Colon (tissue), 2 donors: ENCODE measurements around the gene OR2A5.
"Not testable (repeated sequence)": the region's sequence is repeated elsewhere in the genome, so short reads cannot be mapped to it uniquely, and the experiment has no call there.

Experiments used
- FAIRE-seq: peaks from 2 replicates; lab custom pipeline; 2012; peaks lifted over from hg19 to GRCh38; lab: Jason Lieb, UNC
- donor health status: control.
- donor health status: control.

Gene OR2A5, protein sequence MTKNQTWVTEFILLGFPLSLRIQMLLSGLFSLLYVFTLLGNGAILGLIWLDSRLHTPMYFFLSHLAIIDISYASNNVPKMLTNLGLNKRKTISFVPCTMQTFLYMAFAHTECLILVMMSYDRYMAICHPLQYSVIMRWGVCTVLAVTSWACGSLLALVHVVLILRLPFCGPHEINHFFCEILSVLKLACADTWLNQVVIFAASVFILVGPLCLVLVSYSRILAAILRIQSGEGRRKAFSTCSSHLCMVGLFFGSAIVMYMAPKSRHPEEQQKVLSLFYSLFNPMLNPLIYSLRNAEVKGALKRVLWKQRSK

DNA sequence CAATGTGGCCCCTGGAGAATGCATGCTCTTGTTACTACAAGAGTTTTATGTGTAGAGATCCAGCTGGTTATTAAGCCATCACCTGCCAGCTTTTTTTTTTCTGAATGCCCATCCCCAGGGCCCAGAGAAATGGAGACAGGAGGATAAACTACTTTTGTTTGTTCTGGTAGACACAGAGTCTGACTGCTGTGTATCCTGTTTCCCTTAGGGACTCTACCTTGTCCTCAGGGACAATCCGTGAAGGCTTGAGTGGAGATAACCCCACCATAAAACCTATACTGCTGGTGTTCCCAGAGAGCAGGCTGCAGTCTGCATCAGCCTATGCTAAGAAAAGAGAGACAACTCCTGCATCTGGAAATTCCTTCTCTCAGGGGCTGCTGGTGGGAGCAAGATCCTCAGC is at the start of gene OR2A5:
OR2A5 (plus strand) TSS at position 301 of the 400 bp plus-strand sequence. CDS start 1,454 bp downstream, outside the sequence.
- no peak for FAIRE-seq

DNA sequence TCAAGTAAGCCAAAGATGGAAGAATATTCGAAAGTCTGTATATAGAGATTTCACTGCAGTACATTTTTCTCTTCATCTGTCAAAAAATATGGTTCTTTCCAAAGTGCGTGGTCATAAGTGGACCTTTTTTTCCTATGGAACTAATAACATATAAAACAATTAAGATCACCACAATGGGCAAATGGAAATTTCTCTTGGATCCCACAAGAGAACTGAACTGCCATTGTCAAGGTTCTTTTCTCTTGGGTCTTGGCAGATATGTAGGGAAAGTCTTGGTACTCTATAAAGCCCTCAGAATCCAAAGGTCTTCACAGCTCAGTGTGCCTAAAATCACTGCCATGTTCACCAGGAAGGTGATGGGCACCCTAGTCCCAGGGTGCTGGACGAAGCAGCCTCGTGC is 48.7 kb upstream of the OR2A5 start, which contains the start of gene OR6B1:
OR6B1 (plus strand) TSS at position 301 of the 400 bp plus-strand sequence. CDS start 3,677 bp downstream, outside the sequence.
- FAIRE-seq, result no peak

DNA sequence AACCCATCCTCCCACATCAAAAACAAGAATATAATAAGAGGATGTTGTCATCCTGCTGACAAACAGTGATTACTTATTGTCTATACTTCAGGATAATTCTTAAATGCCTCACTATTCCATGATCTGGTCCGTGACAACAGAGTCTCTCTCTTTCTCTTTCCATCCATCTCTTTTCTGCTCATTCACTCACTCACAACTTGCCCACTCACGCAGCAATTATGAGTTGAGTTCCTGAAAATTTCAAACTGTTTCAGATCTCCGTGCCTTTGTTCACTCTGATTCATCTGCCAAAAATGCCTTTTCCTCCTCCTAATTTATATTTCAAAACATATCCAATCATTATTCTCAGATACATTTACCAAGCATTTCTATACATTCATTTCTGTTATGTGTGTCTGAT is 47.2 kb upstream of the OR2A5 start:
- FAIRE-seq, result no peak

DNA sequence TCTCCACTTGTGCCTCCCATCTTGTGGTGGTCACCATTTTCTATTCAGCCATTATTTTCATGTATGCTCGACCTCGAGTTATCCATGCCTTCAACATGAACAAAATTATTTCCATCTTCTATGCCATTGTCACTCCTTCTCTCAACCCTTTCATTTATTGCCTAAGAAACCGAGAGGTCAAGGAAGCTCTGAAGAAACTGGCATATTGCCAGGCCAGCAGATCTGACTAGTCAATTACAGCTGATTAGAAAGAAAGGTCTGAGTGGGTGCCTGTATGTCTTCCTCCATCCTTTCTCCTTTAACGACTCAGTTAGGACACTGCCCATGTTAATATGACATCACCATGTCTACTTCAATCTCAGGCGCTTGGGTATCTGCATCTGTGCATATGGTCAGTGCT is 44.0 kb upstream of the OR2A5 start:
- FAIRE-seq, result no peak

DNA sequence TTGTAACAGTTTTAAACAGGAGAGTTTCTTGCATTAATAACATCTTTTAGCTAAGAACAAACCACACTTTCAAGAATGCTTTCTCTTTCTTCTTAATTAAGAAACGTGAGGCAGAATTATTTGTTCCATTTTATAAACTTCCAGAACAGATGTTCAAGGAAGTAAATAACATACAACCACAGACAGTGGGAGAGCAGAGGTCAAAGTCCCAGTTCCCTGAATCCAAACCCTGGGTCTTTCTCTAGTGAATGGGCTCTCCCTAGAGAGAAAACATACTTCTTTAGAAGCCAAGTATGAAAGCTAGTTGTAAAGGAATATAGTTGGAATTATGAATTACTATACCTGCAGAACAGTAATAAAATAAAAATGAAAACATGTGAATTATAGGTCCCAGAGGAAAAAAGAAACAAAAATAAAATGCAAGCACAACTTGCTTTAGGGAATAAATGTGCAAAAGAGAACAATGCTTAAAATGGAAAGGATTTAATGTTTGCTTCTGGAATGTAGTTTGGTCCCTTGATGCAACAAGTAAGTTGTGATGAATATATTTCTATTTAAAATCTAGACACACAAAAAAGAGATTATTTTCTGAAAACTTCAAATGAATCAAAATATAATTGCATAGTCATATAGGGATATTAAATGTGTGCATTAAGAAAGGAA is 42.6 kb upstream of the OR2A5 start:
- FAIRE-seq, result no peak

DNA sequence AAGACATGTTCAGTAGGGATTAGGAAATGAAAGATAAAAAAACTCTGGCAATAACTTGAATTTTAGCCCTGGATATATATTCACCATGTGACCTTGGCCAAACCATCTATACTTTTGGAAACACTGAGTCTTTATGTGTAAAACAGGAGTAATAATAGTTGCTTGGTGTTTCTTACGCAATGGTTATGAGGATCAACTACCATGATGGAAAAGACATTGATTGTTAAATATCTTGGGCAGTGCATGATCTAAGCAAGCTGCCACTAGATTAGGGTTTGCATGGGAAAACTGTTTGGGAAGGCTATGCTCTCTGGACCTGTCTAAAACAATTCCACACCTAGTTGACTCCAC is 42.1 kb upstream of the OR2A5 start:
- no peak for FAIRE-seq

DNA sequence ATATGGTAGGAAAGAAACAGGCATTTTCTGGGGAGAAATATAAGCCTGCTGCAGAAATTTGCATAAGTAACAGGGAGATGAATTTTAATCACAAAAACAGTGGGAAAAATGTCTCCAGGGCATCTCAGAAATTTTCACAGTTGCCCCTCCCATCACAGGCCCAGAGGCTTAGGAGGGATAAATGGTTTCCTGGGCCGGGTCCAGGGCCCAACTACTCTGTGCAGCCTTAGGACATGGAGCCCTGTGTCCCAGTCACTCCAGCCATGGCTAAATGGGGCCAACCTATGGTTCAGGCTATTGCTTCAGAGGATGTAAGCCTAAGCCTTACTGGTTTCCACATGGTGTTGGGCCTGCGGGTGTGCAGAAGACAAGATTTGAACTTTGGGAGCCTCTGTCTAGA is 39.4 kb upstream of the OR2A5 start:
- FAIRE-seq, result no peak

DNA sequence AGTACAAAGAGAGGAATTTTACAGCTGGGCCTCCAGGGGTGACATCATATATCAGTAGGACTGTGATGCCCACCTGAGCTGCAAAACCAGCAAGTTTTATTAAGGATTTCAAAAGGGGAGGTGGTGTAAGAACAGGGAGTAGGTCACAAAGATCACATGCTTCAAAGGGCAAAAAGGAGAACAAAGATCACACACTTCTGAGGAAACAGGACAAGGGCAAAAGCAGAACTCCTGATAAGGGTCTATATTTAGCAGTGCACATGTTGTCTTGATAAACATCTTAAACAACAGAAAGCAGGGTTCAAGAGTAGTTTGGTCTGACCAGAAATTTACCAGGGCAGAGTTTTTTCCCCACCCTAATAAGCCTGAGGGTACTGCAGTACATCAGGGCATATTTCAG is 38.7 kb upstream of the OR2A5 start:
- not testable (repeated sequence) for FAIRE-seq

DNA sequence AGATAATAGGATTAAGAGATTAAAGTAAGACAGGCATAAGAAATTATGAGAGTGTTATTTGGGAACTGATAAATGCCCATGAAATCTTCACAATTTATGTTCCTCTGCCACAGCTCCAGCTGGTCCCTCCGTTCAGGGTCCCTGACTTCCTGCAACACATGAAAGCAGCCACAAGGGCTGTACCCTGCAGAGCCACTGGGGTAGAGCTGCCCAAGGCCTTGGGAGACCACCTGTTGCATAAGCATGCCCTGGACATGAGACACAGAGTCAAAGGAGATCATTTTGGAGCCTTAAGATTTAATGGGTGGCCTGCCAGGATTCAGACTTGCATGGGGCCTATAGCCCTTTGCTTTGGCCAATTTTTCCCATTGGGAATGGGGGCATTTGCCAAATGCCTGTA is 37.9 kb upstream of the OR2A5 start:
- FAIRE-seq, result not testable (repeated sequence)

DNA sequence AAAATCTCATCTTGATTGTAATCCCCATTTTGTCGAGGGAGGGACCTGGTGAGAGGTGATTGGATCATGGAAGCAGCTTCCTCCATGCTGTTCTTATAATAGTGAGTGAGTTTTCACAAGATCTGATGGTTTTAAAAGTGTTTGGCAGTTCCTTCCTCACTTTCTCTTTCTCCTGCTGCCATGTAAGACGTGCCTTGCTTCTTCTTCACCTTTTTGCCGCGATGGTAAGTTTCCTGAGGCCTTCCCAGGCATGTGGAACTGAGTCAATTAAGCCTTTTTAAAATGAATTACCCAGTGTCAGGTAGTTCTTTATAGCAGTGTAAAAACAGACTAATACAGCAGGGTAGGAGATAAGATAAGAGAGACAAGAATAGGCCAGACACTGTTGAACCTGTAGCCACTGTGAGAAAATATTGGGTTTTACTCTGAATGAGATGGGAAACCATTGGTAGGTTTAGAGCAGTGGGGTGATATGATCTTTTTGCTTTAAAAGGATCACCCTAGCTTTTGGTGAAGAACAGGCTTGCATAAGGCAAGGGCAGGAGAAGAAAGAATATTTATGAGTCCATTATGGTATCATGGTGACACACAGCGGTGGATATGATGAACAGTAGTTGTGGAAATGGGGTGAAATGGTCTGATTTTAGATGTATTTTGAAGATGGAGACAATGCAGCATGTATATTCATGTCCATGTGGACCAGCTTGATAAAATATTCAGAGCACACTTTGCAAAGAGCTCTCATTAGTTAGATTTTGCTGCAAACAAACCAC is 37.1 kb upstream of the OR2A5 start:
- FAIRE-seq, result no peak

DNA sequence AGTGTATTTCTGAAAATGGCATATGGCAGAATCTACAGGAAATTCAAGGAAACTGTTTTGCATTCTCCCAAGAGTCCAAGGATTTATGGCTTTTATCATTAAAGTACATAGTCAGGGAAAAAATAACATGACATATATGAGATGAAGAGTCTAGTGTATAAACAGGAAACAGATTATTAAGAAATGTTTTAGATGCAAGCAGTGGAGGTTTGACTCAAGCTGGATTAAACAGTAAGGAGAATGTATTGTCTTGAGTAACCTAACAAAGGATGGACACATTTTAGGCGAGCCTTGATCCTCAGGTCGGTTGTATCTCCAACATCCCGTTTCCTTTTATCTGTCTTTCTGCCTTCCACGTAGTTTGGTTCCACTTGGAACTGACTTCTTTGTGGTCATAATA is 30.7 kb upstream of the OR2A5 start:
- no peak for FAIRE-seq

DNA sequence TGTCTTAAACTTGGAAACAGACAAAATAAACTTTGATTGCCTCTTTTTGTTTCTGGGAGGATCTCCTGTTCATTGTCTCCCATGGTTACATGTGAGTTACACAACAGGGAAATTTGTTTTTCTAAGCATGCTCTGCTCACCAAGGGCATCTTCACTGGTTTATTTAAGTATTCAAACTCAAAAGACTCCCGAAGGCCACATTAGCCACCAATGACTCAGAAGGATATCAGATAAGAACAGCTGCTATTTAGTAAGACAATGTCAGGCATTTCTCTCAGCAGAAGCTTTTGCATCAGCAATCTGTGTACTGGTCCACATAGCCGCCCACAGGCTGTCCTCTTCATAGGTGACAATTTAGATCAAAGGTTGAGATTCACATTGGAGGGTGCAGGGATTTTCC is 29.3 kb upstream of the OR2A5 start:
- FAIRE-seq, result no peak

DNA sequence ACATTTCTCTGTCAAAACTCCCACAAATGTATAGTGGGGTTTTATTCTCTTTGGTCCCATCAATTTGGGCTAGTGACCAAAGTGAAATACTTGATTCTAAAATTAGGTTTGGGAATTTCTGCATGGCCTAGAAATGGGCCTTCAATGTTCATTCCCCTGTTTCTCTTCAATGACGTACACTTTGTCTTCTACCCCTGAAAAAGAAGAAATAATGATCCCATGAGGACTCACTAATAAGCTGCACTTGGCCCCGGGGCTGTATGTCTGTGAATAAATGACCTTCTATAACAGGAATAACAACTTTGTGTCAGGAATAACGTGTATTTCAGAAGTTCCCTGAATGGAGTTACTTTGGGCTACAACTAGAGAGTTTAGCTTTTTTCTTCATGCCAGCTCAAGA is 28.4 kb upstream of the OR2A5 start:
- no peak for FAIRE-seq

DNA sequence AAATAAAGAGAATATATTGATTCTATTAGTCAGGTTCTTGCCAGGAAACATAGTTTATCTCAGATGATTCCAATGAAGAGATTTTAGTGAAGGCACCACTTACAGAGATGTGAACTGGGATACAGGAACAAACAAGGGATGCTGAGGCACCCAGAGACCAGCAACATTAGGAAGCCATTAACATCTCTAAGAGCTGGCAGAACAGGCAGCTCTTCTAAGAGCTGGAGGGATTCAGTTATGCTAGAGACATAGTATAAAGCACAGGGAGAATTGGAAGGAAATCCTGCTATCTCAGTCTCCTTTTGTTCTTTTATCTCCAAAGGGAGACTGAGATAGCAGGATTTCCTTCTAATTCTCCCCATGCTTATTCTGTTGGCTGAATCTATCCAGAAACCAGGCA is 26.6 kb upstream of the OR2A5 start:
- no peak for FAIRE-seq

DNA sequence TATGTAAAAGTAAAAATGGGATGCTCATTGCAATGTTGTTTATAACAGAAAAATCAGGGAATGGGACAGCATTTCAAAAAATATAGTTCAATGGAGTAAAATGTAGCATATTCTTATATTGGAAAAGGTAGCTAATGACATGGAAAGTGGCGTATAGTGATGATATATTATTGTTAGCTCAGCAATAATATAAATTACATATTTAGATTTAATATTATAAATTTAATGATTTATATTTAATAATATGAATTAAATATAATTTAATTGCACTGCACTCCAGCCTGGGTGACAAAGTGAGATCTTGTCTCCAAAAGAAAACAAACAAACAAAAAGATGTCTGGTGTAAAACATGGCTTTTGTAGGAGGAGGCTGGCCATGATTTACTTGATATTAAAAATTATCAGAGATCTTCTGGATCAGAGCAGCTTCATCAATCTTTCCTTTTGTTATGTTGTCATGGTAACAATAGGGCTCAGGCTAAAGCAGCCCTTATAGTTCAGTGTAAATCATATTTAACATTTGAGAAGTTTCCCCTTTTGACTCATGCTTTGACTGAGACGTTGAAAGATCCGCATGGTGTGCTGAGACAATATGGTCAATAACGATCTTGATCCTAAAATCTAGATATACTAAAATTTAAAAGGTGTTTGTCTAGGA is 25.4 kb upstream of the OR2A5 start:
- FAIRE-seq, result no peak

DNA sequence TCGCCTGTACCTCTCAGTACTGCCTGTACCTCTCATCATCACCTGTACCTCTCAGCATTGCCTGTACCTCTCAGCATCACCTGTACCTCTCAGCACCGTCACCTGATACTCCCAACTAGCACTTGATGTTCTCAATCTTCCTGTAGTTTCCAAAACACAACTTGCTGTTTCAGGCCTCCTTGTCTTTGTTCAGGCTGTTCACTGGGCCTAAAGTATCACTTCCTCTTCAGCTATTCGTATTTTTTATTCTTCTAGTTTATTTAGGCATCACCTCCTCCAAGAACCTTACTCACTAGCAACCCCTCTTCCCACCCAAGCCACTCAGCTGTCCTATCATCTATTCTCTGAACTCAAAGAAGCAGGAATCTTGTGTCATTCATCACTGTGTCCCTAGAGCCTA is 24.5 kb upstream of the OR2A5 start:
- FAIRE-seq, result no peak

DNA sequence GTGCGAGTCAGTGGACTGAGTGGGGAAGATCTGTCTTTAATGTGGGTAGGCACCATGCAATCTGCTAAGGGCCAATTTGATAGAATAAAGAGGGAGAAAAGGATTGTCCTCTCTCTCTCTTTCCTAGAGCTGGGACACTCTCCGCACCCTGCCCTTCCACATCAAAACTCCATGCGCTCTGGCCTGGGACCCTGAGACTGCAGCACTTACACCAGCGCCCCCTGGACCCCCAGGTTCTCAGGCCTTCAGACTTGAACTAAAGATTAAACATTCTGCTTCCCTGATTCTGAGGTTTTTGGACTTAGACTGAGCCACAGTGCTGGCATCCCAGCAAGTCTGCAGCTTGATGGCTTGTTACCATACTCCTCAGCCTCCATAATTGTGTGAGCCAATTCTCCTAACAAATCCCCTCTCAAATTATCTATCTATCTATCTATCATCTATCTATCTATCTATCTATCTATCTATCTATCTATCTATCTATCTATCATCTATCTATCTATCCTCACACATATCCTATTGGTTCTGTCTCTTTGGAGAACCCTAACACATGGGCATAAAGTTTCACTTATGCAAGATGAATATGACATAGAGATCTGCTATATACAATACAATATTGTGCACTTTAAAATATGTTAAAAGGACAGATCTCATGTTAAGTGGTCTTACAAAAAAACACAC is 22.4 kb upstream of the OR2A5 start:
- FAIRE-seq, result no peak

DNA sequence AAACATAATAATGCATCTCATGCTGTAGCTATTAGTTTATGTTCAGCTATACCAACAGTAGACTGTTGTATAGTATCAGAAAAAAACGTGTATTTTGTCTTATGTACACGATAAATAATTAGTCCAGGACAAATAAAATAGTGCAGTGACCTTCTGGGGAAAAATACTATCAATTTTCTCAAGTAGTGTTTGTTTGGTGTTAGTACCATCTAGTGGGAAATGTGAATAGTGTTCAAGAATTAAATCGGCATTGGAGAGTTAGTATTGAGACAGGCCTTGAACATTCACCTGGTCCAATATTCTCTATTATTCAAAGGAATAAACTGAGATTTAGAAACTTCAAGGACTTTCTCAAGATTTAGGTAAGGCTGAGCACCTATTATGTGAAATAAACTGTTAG is 21.7 kb upstream of the OR2A5 start:
- no peak for FAIRE-seq

DNA sequence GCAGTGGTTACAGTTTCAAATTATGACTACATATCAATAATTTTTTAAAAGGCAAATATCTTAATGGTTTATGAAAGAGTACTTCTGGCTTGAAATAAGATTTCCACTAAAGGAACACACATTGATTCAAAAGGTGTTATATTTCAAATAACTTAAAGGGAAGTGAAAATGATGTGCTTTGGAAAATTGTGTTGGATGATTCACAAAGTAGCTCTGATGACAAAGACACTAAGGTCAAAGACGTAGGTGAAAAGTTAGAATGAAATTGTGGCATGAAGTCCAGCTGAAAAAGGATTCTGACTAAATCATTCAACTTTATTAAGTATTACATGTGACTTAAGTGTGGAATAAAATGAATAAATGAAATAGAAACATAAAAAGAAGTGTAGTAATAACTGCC is 20.8 kb upstream of the OR2A5 start:
- FAIRE-seq, result no peak

DNA sequence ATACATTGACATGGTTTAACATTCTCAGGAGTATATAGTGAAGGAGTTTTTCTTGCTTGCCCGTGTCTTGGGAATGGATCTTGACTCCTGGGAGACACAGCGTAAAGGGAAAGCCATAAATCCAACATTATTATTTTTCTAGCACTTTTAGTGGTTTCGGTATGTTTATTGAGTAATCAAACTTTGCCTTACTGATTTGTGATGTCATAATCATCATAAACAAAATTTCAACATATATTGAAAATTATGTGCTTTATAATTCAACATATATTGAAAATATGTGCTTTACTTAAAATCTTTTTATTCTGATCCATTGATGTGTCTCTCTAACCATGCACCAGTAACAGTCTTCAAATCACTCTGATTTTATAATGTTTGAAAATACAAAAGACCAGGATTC is 20.2 kb upstream of the OR2A5 start:
- no peak for FAIRE-seq

DNA sequence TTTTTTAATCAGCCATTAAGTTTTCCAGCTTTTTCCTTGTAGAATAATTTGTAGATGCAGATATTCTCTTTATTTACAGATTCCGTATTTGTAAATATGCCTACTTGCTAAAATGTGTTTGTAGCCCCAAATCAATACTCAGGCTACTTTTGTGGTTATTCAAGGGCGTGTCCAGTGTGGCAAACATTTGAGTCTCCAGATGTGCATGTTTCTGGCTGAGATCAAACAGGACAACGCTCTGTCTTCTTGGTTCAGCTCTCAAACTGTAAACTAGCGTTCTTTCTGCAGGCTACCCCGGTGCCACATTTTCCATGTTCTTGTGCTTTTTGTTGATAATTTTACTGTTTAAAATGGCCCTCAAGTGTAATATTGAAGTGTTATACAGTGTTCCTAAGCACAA is 16.2 kb upstream of the OR2A5 start:
- FAIRE-seq, result no peak
